Measurements from ENCODE around the gene SORCS2.

The SORCS2 gene

DNA sequence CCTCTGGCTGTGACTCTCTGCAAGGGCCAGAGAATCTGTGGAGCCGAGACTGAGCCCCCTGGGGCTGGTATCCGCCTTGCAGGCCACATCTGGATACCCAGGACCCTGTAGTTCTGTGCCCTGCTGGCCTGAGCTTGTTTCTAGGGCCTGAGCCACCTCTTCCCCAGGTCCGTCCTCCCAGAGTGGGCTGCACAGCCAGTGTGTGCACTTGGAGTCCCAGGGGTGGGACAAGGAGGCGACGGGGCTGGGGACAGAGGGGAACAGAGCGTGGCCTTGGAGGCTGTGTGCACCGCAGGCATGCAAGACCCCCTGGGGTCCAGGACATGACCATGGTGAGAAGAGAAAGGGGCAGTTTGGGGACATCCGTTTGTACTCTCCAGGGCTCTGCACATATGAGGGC is 105.5 kb downstream of the SORCS2 start:
- TF ChIP-seq CTCF (IDR thresholded peaks at IDR 0.05; ENCODE audit: low read depth, low read length, poor library complexity, severe bottlenecking) (no peak), EZH2phosphoT487 (IDR thresholded peaks at IDR 0.05; ENCODE audit: borderline replicate concordance, low read length) (no peak)
- Histone ChIP-seq H3K9me2 (replicated peaks; ENCODE audit: control insufficient read depth, low read length) (no peaks in the 10 kb centered on the region), H3K27me3 (ENCODE audit: control insufficient read depth, low read length) (no peaks in the 10 kb centered on the region)

GRCh38 chr4:7298619-7299009 is 106.3 kb downstream of the SORCS2 start:
- Histone ChIP-seq H3K4me3 (ENCODE audit: low read length) (no peak overlapping the region), H3K27me3 (ENCODE audit: control insufficient read depth, low read length) (no peaks in the 10 kb centered on the region), H3K27ac (ENCODE audit: low read depth, low read length) (no peak overlapping the region), H3K36me3 (ENCODE audit: control insufficient read depth, low read length) (no peaks in the 10 kb centered on the region), H3K4me2 (ENCODE audit: low read length) (no peak overlapping the region), H3K9me3 (ENCODE audit: control insufficient read depth, insufficient read depth, low read length) (no peaks in the 10 kb centered on the region), H3K9me2 (replicated peaks; ENCODE audit: control insufficient read depth, low read length) (no peaks in the 10 kb centered on the region), H3K4me1 (ENCODE audit: control insufficient read depth, low read length) (no peaks in the 10 kb centered on the region), H3K79me2 (ENCODE audit: control insufficient read depth, low read length) (no peaks in the 10 kb centered on the region), H4K20me1 (ENCODE audit: control insufficient read depth, insufficient read depth, low read depth, low read length) (no peaks in the 10 kb centered on the region), H3F3A (ENCODE audit: control insufficient read depth, insufficient read depth) (no peaks in the 10 kb centered on the region)
- no peak for TF ChIP-seq CTCF (IDR thresholded peaks at IDR 0.05; ENCODE audit: low read depth, low read length, poor library complexity, severe bottlenecking)

More for the DNA sequence above, 105.5 kb downstream of the SORCS2 start:
- no peaks in the 10 kb centered on the region for H3F3A ChIP-seq (ENCODE audit: control insufficient read depth, insufficient read depth)
- no peaks in the 10 kb centered on the region for H3K4me1 ChIP-seq (ENCODE audit: control insufficient read depth, low read length)
- no peaks in the 10 kb centered on the region for H3K79me2 ChIP-seq (ENCODE audit: control insufficient read depth, low read length)
- H3K4me3 ChIP-seq (ENCODE audit: low read length): no peak overlapping the region
- H3K27ac ChIP-seq (ENCODE audit: low read depth, low read length): no peak overlapping the region
- H3K4me2 ChIP-seq (ENCODE audit: low read length): no peak overlapping the region
- H3K9me3 ChIP-seq (ENCODE audit: control insufficient read depth, insufficient read depth, low read length): no peaks in the 10 kb centered on the region
- H4K20me1 ChIP-seq (ENCODE audit: control insufficient read depth, insufficient read depth, low read depth, low read length): no peaks in the 10 kb centered on the region
- H3K36me3 ChIP-seq (ENCODE audit: control insufficient read depth, low read length): no peaks in the 10 kb centered on the region

GRCh38 chr4:7299010-7299907 is 106.9 kb downstream of the SORCS2 start:
- Histone ChIP-seq H3K79me2 (ENCODE audit: control insufficient read depth, low read length) (no peaks in the 10 kb centered on the region), H3K27me3 (ENCODE audit: control insufficient read depth, low read length) (no peaks in the 10 kb centered on the region), H3F3A (ENCODE audit: control insufficient read depth, insufficient read depth) (no peaks in the 10 kb centered on the region), H3K4me1 (ENCODE audit: control insufficient read depth, low read length) (no peaks in the 10 kb centered on the region), H4K20me1 (ENCODE audit: control insufficient read depth, insufficient read depth, low read depth, low read length) (no peaks in the 10 kb centered on the region), H3K4me2 (ENCODE audit: low read length) (no peak overlapping the region), H3K9me3 (ENCODE audit: control insufficient read depth, insufficient read depth, low read length) (no peaks in the 10 kb centered on the region), H3K4me3 (ENCODE audit: low read length) (no peak overlapping the region), H3K27ac (ENCODE audit: low read depth, low read length) (no peak overlapping the region), H3K36me3 (ENCODE audit: control insufficient read depth, low read length) (no peaks in the 10 kb centered on the region), H3K9me2 (replicated peaks; ENCODE audit: control insufficient read depth, low read length) (no peaks in the 10 kb centered on the region)
- TF ChIP-seq CTCF (IDR thresholded peaks at IDR 0.05; ENCODE audit: low read depth, low read length, poor library complexity, severe bottlenecking) (no peak), EZH2phosphoT487 (IDR thresholded peaks at IDR 0.05; ENCODE audit: borderline replicate concordance, low read length) (no peak)

All from DOHH2 (cell line).